Neural progenitor cell (in vitro differentiated cells): ENCODE measurements around the gene CFDP1. TPM values are rescaled to one million over a fixed set of nuclear protein-coding genes. Genes with fewer than 3 reads are reported as not detected.

Experiments
- DNase-seq: peaks from one replicate; pipeline ENCODE4 v3.0.0-alpha.2; 2016; ENCODE audit warnings: low spot score
- H2AFZ ChIP-seq: fragments of 200-600 bp; sonication (generic); replicated peaks from 2 replicates; pipeline ENCODE4 v1.6.1; 2016; ENCODE audit warnings: antibody characterized with exemption
- H3F3A ChIP-seq: fragments of 200-600 bp; sonication (generic); 2 replicates; pipeline ENCODE4 v1.6.1; 2016; ENCODE audit warnings: antibody characterized with exemption, low read depth
- H3K27ac ChIP-seq: fragments of 200-600 bp; sonication (generic); 2 replicates; pipeline ENCODE4 v1.5.1; 2016; ENCODE audit warnings: mild to moderate bottlenecking
- H3K27me3 ChIP-seq: fragments of 200-600 bp; sonication (generic); 2 replicates; pipeline ENCODE4 v1.6.1; 2016; ENCODE audit warnings: mild to moderate bottlenecking, moderate library complexity
- H3K36me3 ChIP-seq: fragments of 200-600 bp; sonication (generic); 2 replicates; pipeline ENCODE4 v1.5.1; 2016
- H3K4me1 ChIP-seq: fragments of 200-600 bp; sonication (generic); 2 replicates; pipeline ENCODE4 v1.6.1; 2016; ENCODE audit warnings: mixed run types
- H3K4me2 ChIP-seq: fragments of 200-600 bp; sonication (generic); 2 replicates; pipeline ENCODE4 v1.6.1; 2016
- H3K4me3 ChIP-seq: fragments of 200-600 bp; sonication (generic); 2 replicates; pipeline ENCODE4 v1.5.1; 2016
- H3K79me2 ChIP-seq: fragments of 200-600 bp; sonication (generic); 2 replicates; pipeline ENCODE4 v1.6.1; 2016; ENCODE audit warnings: low read depth
- H3K9ac ChIP-seq: fragments of 200-600 bp; sonication (generic); 2 replicates; pipeline ENCODE4 v1.6.1; 2016
- H3K9me3 ChIP-seq: fragments of 200-600 bp; sonication (generic); 2 replicates; pipeline ENCODE4 v1.5.1; 2016; ENCODE audit warnings: low read depth
- H4K20me1 ChIP-seq: fragments of 200-600 bp; sonication (generic); 2 replicates; pipeline ENCODE4 v1.6.1; 2016; ENCODE audit warnings: low read depth
- H3K27ac Mint-ChIP-seq: 3 replicates; pipeline ENCODE4 v1.8.0; 2021; ENCODE audit warnings: mixed read lengths
- H3K27me3 Mint-ChIP-seq: 2 replicates; pipeline ENCODE4 v1.8.0; 2022; ENCODE audit warnings: low read depth, mild to moderate bottlenecking, inconsistent platforms, moderate library complexity, mixed read lengths; ENCODE audit not compliant: insufficient read depth
- H3K36me3 Mint-ChIP-seq: 3 replicates; pipeline ENCODE4 v1.8.0; 2021; ENCODE audit warnings: mixed read lengths
- H3K4me1 Mint-ChIP-seq: 3 replicates; pipeline ENCODE4 v1.8.0; 2021; ENCODE audit warnings: mixed read lengths
- H3K4me3 Mint-ChIP-seq: 3 replicates; pipeline ENCODE4 v1.8.0; 2021; ENCODE audit warnings: mild to moderate bottlenecking, moderate library complexity, mixed read lengths
- H3K9me3 Mint-ChIP-seq: 3 replicates; pipeline ENCODE4 v1.8.0; 2020; ENCODE audit warnings: mixed read lengths
- CTCF ChIP-seq: fragments of 200-600 bp; sonication (generic); IDR thresholded peaks from 2 replicates; pipeline ENCODE4 v1.5.1; 2017; ENCODE audit warnings: antibody characterized with exemption, mild to moderate bottlenecking
- EZH2 ChIP-seq: fragments of 200-600 bp; sonication (generic); IDR thresholded peaks from 2 replicates; pipeline ENCODE4 v1.6.1; 2017; ENCODE audit warnings: antibody characterized with exemption, mild to moderate bottlenecking, moderate library complexity
- EZH2phosphoT487 ChIP-seq: fragments of 200-600 bp; sonication (generic); IDR thresholded peaks from 2 replicates; pipeline ENCODE4 v1.6.1; 2017; ENCODE audit warnings: antibody characterized with exemption
- total RNA-seq: library from RNA; depleted of rRNA; stranded (reverse); fragments of >200 nt; gene quantifications from 2 replicates; pipeline ENCODE4 v1.2.3, GENCODE V29; 2015; ENCODE audit warnings: low replicate concordance

CFDP1 gene
- total RNA-seq, 1 donor from 2014 or later: 159 TPM

DNA sequence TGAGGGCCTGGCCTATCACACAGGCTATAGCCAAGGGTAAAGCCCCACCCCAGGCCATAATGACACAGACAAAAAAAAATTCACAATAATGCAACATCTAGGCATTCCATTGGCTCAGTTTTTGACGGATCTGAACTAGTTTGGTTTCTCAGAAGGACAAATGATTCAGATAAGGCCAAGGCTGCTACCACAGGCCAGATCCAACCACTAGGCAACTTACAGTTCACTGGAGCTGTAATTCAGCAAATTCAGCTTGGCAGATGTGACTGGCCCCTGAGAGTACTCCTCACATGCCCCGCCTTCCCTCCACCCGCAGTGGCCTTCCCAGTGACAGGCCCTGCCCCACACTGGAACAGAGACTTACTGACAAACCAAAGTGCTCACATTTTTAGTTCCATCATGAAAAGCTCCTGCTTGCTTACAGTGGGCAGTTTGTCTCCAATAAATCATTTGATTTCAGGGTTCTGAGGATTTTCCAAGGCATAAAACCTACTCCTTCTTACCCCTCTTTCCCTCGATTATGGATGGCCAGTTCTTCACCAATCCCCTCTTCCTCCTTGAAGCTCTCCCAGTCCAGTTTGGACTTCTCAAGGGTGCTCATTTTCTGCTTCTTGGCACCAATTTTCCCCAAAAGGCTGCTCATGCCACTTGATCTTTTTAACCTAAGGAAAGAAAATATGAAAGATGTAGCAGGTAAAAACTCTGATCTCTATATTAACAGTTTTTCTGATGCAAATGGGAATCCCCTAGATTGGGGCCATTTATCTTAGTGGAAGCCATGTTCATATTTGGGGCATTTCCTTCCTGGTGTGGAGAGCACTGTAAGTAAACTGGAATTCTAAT, 128.6 kb downstream of the CFDP1 start:
- H3K9ac ChIP-seq: no peak overlapping the region
- H2AFZ ChIP-seq: no peak overlapping the region
- no peak overlapping the region for H3K4me3 ChIP-seq
- H3K79me2 ChIP-seq: no peaks in the 10 kb centered on the region
- peaks cover 9% of the 10 kb centered on the region for H4K20me1 ChIP-seq
- Mint-ChIP-seq H3K9me3 (no peaks in the 10 kb centered on the region), H3K4me3 (no peak overlapping the region), H3K27ac (peak overlapping the region; percentile 2), H3K4me1 (peaks cover 33% of the 10 kb centered on the region), H3K36me3 (peaks cover 35% of the 10 kb centered on the region), H3K27me3 (peaks cover 6% of the 10 kb centered on the region)
- no peak for DNase-seq
- H3K36me3 ChIP-seq: no peaks in the 10 kb centered on the region
- no peak for TF ChIP-seq EZH2phosphoT487
- TF ChIP-seq CTCF: no peak
- no peak for TF ChIP-seq EZH2
- no peak overlapping the region for H3K4me2 ChIP-seq
- H3K27ac ChIP-seq: no peak overlapping the region
- no peaks in the 10 kb centered on the region for H3F3A ChIP-seq
- H3K27me3 ChIP-seq: no peaks in the 10 kb centered on the region
- H3K9me3 ChIP-seq: no peaks in the 10 kb centered on the region
- peaks cover 6% of the 10 kb centered on the region for H3K4me1 ChIP-seq

- TF ChIP-seq CTCF (no peak), EZH2phosphoT487 (no peak), EZH2 (no peak)
- no peak overlapping the region for H3K27ac Mint-ChIP-seq
- H3K9me3 ChIP-seq: no peaks in the 10 kb centered on the region
- H3K36me3 Mint-ChIP-seq: peaks cover 44% of the 10 kb centered on the region
- H3K27me3 ChIP-seq: no peaks in the 10 kb centered on the region
- no peaks in the 10 kb centered on the region for H3K9me3 Mint-ChIP-seq
- H3F3A ChIP-seq: no peaks in the 10 kb centered on the region
- H3K4me3 Mint-ChIP-seq: no peak overlapping the region
- peaks cover 5% of the 10 kb centered on the region for H3K4me1 ChIP-seq
- no peak overlapping the region for H2AFZ ChIP-seq
- no peak overlapping the region for H3K27ac ChIP-seq
- DNase-seq: no peak
- H3K4me1 Mint-ChIP-seq: peaks cover 20% of the 10 kb centered on the region
- no peaks in the 10 kb centered on the region for H3K79me2 ChIP-seq
- H3K4me3 ChIP-seq: no peak overlapping the region
- H3K27me3 Mint-ChIP-seq: peaks cover 6% of the 10 kb centered on the region
- H4K20me1 ChIP-seq: no peaks in the 10 kb centered on the region
- H3K4me2 ChIP-seq: no peak overlapping the region
- no peak overlapping the region for H3K9ac ChIP-seq
- H3K36me3 ChIP-seq: no peaks in the 10 kb centered on the region
These were observed 131.5 kb downstream of the CFDP1 start for GRCh38 chr16:75301804-75302203.

DNA sequence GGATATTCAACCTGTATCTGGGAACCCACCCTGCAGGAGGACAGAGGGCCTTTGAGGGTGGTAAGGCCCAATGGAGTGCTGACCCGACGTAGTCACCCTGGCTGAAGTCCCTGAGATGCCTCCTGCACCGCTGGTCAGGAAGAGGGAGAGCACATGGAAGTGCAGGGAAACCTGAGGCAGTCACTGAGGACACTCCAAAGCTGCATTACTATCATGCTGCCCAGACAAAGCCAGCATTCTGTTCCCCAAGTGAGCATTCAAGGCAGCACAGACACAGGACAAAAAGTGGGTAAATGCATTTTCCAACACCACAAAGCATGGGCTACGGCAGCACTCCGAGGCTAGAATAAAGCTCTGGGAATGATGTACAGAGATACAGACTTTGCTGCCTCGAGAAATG, 135.0 kb downstream of the CFDP1 start:
- Mint-ChIP-seq H3K36me3 (peaks cover 33% of the 10 kb centered on the region), H3K27me3 (peaks cover 7% of the 10 kb centered on the region), H3K4me1 (peaks cover 12% of the 10 kb centered on the region), H3K9me3 (no peaks in the 10 kb centered on the region), H3K27ac (no peak overlapping the region), H3K4me3 (no peak overlapping the region)
- Histone ChIP-seq H3K27me3 (no peaks in the 10 kb centered on the region), H3K79me2 (no peaks in the 10 kb centered on the region), H3K9ac (no peak overlapping the region), H3K9me3 (no peaks in the 10 kb centered on the region), H3F3A (no peaks in the 10 kb centered on the region), H3K27ac (no peak overlapping the region), H3K4me3 (no peak overlapping the region), H4K20me1 (no peaks in the 10 kb centered on the region), H3K36me3 (no peaks in the 10 kb centered on the region), H3K4me2 (no peak overlapping the region), H3K4me1 (no peaks in the 10 kb centered on the region), H2AFZ (no peak overlapping the region)
- DNase-seq: no peak
- no peak for TF ChIP-seq EZH2
- TF ChIP-seq EZH2phosphoT487: no peak
- no peak for TF ChIP-seq CTCF
